ENCODE data around the gene GPATCH2L.
A peak's percentile ranks its signal among the peaks of the same experiment; 100 is the strongest.

Gene GPATCH2L

DNA sequence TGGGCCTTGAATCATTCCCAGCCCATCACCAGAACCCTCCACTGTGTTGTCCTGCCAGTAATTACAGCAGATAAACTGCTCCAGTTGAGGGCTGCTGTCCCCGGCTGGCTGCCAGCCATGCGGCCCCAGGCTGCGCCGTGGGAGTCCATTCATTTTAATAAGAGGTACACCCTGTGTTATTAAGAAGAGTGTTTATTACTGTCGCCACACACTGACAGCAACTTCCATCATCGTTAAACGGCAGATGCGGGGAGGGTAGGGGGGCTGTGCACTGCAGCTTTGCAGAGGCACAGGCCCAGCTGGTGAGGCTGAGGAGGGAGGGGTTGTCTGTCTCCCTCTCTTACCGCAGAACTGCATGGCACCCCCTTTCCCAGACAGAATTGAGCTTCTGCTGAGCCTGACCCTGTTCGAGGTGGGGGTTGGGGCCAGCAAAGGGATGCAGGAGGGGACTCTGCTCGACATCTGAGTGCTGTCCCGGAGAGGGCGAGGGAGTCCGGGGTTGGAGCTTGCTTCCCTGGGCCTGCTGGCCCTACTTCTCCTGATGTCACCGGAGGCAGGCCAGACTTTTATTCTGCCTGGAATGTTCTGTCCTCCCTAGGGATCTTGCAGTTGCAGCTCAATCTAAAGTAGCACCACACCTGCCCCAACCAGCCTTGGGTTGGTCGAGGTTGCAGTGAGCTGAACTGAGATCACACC lies 33.8 kb upstream of the GPATCH2L start:
- POLR2A ChIA-PET: no interaction called here
- H3K27ac ChIP-seq (ENCODE audit: extremely low read depth, low read depth, low read length): no peak overlapping the region
- CTCF ChIA-PET: interaction anchor here (0.6 kb wide), 1 partner anchor 75 kb away, joined by 3 read pairs; no protein-coding TSS in a partner anchor
- TF ChIP-seq, protein P1, sequence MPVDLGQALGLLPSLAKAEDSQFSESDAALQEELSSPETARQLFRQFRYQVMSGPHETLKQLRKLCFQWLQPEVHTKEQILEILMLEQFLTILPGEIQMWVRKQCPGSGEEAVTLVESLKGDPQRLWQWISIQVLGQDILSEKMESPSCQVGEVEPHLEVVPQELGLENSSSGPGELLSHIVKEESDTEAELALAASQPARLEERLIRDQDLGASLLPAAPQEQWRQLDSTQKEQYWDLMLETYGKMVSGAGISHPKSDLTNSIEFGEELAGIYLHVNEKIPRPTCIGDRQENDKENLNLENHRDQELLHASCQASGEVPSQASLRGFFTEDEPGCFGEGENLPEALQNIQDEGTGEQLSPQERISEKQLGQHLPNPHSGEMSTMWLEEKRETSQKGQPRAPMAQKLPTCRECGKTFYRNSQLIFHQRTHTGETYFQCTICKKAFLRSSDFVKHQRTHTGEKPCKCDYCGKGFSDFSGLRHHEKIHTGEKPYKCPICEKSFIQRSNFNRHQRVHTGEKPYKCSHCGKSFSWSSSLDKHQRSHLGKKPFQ (tag by site-specific recombination; IDR thresholded peaks at IDR 0.05): peak; percentile 69
- TF ChIP-seq OSR2 (tag by site-specific recombination; IDR thresholded peaks at IDR 0.05): peak; percentile 78
- 0 out of 2 replicates have a peak, but pooled peaks have one; percentile 23 for TF ChIP-seq ZNF660 (tag by site-specific recombination; IDR thresholded peaks at IDR 0.05)
- no peak for TF ChIP-seq YY2 (tag by site-specific recombination; IDR thresholded peaks at IDR 0.05)
- peak; percentile 30; the same call in 1 of the 2 replicates for TF ChIP-seq WT1 (tag by site-specific recombination; IDR thresholded peaks at IDR 0.05)
- TF ChIP-seq, protein P2, sequence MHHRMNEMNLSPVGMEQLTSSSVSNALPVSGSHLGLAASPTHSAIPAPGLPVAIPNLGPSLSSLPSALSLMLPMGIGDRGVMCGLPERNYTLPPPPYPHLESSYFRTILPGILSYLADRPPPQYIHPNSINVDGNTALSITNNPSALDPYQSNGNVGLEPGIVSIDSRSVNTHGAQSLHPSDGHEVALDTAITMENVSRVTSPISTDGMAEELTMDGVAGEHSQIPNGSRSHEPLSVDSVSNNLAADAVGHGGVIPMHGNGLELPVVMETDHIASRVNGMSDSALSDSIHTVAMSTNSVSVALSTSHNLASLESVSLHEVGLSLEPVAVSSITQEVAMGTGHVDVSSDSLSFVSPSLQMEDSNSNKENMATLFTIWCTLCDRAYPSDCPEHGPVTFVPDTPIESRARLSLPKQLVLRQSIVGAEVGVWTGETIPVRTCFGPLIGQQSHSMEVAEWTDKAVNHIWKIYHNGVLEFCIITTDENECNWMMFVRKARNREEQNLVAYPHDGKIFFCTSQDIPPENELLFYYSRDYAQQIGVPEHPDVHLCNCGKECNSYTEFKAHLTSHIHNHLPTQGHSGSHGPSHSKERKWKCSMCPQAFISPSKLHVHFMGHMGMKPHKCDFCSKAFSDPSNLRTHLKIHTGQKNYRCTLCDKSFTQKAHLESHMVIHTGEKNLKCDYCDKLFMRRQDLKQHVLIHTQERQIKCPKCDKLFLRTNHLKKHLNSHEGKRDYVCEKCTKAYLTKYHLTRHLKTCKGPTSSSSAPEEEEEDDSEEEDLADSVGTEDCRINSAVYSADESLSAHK (tag by site-specific recombination; IDR thresholded peaks at IDR 0.05): peak; percentile 77
- TF ChIP-seq, protein P3, sequence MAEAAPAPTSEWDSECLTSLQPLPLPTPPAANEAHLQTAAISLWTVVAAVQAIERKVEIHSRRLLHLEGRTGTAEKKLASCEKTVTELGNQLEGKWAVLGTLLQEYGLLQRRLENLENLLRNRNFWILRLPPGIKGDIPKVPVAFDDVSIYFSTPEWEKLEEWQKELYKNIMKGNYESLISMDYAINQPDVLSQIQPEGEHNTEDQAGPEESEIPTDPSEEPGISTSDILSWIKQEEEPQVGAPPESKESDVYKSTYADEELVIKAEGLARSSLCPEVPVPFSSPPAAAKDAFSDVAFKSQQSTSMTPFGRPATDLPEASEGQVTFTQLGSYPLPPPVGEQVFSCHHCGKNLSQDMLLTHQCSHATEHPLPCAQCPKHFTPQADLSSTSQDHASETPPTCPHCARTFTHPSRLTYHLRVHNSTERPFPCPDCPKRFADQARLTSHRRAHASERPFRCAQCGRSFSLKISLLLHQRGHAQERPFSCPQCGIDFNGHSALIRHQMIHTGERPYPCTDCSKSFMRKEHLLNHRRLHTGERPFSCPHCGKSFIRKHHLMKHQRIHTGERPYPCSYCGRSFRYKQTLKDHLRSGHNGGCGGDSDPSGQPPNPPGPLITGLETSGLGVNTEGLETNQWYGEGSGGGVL (tag by site-specific recombination; IDR thresholded peaks at IDR 0.05): peak; percentile 70
- peak; percentile 92 for TF ChIP-seq ZNF843 (tag by site-specific recombination; IDR thresholded peaks at IDR 0.05)
- TF ChIP-seq ZNF138 (tag by site-specific recombination; IDR thresholded peaks at IDR 0.05; ENCODE audit: borderline replicate concordance): no peak
- no peak for TF ChIP-seq ZNF610 (tag by site-specific recombination; IDR thresholded peaks at IDR 0.05; ENCODE audit: borderline replicate concordance)
- TF ChIP-seq SP2 (tag by site-specific recombination; IDR thresholded peaks at IDR 0.05): no peak
- no peak for TF ChIP-seq ZNF701 (tag by site-specific recombination; IDR thresholded peaks at IDR 0.05)
- peak; percentile 96 for TF ChIP-seq ZIC2 (tag by site-specific recombination; IDR thresholded peaks at IDR 0.05)
- TF ChIP-seq ZNF785 (tag by site-specific recombination; IDR thresholded peaks at IDR 0.05): no peak
- TF ChIP-seq, protein P4, sequence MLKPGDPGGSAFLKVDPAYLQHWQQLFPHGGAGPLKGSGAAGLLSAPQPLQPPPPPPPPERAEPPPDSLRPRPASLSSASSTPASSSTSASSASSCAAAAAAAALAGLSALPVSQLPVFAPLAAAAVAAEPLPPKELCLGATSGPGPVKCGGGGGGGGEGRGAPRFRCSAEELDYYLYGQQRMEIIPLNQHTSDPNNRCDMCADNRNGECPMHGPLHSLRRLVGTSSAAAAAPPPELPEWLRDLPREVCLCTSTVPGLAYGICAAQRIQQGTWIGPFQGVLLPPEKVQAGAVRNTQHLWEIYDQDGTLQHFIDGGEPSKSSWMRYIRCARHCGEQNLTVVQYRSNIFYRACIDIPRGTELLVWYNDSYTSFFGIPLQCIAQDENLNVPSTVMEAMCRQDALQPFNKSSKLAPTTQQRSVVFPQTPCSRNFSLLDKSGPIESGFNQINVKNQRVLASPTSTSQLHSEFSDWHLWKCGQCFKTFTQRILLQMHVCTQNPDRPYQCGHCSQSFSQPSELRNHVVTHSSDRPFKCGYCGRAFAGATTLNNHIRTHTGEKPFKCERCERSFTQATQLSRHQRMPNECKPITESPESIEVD (tag by site-specific recombination; IDR thresholded peaks at IDR 0.05): peak; percentile 42; the same call in 1 of the 2 replicates
- peak; percentile 32 for TF ChIP-seq ZFHX2 (tag by site-specific recombination; conservative IDR thresholded peaks at IDR 0.05)
- no peak for TF ChIP-seq ZNF311 (tag by site-specific recombination; IDR thresholded peaks at IDR 0.05; ENCODE audit: borderline replicate concordance)
- TF ChIP-seq GLIS1 (tag by site-specific recombination; IDR thresholded peaks at IDR 0.05): peak; percentile 98
- no peak for TF ChIP-seq ZNF530 (tag by site-specific recombination; IDR thresholded peaks at IDR 0.05; ENCODE audit: low read depth)
- TF ChIP-seq TCF7L2 (IDR thresholded peaks at IDR 0.05; ENCODE audit: borderline replicate concordance, low read depth, low read length): no peak
- TF ChIP-seq, protein P5, sequence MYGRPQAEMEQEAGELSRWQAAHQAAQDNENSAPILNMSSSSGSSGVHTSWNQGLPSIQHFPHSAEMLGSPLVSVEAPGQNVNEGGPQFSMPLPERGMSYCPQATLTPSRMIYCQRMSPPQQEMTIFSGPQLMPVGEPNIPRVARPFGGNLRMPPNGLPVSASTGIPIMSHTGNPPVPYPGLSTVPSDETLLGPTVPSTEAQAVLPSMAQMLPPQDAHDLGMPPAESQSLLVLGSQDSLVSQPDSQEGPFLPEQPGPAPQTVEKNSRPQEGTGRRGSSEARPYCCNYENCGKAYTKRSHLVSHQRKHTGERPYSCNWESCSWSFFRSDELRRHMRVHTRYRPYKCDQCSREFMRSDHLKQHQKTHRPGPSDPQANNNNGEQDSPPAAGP (tag by site-specific recombination; IDR thresholded peaks at IDR 0.05): 0 out of 2 replicates have a peak, but pooled peaks have one; percentile 41
- peak; percentile 35; the same call in 1 of the 2 replicates for TF ChIP-seq ZEB2 (tag by site-specific recombination; IDR thresholded peaks at IDR 0.05)
- peak; percentile 50; the same call in 1 of the 2 replicates for TF ChIP-seq ZNF341 (tag by site-specific recombination; IDR thresholded peaks at IDR 0.05; ENCODE audit: low read depth)
- TF ChIP-seq ZFP69B (tag by site-specific recombination; IDR thresholded peaks at IDR 0.05): 0 out of 2 replicates have a peak, but pooled peaks have one; percentile 17
- TF ChIP-seq ZBTB8A (tag by site-specific recombination; IDR thresholded peaks at IDR 0.05): peak; percentile 51
- TF ChIP-seq, protein P6, sequence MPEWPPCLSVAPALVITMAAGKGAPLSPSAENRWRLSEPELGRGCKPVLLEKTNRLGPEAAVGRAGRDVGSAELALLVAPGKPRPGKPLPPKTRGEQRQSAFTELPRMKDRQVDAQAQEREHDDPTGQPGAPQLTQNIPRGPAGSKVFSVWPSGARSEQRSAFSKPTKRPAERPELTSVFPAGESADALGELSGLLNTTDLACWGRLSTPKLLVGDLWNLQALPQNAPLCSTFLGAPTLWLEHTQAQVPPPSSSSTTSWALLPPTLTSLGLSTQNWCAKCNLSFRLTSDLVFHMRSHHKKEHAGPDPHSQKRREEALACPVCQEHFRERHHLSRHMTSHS (tag by site-specific recombination; IDR thresholded peaks at IDR 0.05): peak; percentile 61; the same call in 1 of the 2 replicates
- TF ChIP-seq, protein P7, sequence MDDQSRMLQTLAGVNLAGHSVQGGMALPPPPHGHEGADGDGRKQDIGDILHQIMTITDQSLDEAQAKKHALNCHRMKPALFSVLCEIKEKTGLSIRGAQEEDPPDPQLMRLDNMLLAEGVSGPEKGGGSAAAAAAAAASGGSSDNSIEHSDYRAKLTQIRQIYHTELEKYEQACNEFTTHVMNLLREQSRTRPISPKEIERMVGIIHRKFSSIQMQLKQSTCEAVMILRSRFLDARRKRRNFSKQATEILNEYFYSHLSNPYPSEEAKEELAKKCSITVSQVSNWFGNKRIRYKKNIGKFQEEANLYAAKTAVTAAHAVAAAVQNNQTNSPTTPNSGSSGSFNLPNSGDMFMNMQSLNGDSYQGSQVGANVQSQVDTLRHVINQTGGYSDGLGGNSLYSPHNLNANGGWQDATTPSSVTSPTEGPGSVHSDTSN (CRISPR knock-in tag; IDR thresholded peaks at IDR 0.05): 0 out of 2 replicates have a peak, but pooled peaks have one; percentile 31

More for the DNA sequence above, 33.8 kb upstream of the GPATCH2L start:
- 0 out of 2 replicates have a peak, but pooled peaks cover 2% of the 10 kb centered on the region for H3K4me1 ChIP-seq (ENCODE audit: control insufficient read depth, insufficient read depth, low read length)
- no peaks in the 10 kb centered on the region for H3K36me3 ChIP-seq (ENCODE audit: control insufficient read depth in 2 of 2, insufficient read depth in 1 of 2, low read length in 2 of 2)
- H3K9me3 ChIP-seq (ENCODE audit: control insufficient read depth, insufficient read depth, low read depth, low read length): no peaks in the 10 kb centered on the region
- H3K4me3 ChIP-seq (ENCODE audit: low read depth, low read length): no peak overlapping the region
